ENCODE data around the gene TST.

TST gene

DNA sequence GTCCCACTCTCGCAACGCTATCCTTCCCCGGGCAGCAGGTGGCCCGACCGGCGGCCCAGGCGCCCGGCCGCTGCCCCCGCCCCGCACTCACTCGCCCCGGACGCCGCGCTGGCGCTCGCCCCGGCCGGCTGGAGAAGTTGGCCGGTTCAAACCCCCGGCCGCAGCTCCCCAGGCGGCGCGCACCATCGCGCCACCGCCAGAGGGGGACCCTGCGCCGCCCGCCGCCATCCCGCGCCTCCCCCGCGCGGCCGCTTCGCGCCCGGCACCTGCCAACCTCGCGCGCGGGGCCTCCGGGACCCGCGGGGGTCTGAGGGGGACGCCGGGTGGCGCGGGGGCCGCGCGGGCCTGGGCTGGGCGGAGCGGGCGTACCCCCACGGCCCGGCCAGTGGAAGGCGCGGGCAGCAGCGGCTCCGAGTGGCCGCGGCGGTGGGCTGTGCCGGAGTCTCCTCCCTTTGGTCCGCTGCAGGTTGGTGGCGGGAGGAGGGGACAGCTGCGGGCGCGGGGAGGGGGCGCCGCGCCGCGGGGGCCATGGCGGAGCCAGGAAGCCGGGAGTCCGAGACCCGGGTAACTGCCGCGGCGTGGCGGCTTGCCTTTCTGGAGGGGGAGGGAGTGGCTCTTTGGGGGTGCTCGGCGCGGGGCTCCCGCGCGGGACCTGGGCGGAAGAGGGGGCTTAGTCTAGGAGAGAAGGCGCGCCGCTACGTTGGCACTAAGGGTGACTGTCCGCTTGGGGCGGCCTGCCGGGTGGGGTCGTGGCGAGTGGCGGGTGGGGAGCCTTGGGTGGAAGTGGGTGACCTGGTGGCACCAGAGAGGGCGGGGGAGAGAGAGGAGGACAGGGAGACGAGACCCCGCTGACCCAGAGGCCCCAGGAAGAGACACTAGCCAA is at the start of gene TST, which contains the start of gene MPST:
Gene TST, minus strand, starts transcription at position 139 of the 883 bp plus-strand sequence. CDS start 715 bp downstream, outside the sequence.
Gene MPST, plus strand, starts transcription at position 434 of the 883 bp plus-strand sequence. Its CDS starts 95 bp downstream, at position 529.
- DNase-seq = no peak

DNA sequence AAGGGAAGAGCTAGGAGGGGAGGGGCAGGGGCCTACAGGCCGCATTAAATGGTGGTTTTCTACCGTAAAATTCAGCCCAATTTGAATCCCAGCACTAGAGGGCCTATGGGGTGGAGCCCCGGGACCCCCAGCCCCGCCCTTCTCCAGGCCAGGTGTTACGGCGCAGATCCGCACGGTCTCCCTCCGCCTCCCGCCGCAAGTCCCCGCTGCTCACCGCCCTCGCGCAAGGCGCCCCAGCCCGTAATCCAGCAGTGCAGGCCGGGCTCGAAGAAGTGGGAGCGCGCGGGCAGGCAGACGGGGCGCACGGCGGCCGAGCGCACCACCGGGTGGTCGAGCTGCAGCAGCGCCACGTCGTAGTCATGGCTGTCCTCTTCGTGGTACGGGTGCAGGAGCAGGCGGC is 49.6 kb upstream of the TST start:
- DNase-seq = no peak

DNA sequence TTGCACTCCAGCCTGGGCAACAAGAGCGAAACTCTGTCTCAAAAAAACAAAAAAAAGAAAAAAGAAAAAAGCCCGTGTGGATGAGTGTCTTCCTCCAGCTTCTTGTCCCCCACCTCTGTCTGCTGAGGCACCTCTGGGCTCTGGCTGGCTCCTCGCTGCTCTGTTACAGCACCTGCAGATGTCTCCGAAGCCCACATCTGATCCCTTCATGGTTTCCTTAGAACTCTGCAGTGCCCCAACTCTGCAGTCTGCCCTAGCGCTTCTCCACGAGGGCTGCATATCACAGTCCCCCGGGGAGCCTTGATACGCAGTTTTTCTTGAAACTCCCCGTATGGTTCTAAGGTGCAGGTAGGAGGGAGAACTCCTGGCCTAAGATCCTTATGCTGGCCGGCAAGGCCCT is 48.2 kb upstream of the TST start:
- DNase-seq = no peak

DNA sequence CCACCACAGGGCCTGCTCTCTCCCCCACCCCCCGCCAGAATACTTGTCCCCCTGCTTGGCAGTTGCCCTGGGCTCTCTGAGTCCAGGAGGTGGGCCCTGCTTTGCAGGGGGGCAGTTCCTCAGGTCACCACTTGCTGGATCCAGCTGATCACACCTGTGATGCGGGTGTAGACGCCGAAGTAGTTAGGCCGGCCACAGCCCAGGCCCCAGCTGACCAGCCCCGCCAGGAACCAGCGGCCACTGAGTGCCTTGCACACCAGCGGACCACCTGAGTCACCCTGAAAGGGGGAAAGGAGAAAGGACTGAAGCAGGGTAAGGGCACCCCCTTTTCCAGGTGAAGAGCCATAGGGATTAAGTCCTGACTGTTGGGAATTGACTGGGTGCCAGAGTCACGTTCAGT is 46.7 kb upstream of the TST start:
- DNase-seq = no peak

DNA sequence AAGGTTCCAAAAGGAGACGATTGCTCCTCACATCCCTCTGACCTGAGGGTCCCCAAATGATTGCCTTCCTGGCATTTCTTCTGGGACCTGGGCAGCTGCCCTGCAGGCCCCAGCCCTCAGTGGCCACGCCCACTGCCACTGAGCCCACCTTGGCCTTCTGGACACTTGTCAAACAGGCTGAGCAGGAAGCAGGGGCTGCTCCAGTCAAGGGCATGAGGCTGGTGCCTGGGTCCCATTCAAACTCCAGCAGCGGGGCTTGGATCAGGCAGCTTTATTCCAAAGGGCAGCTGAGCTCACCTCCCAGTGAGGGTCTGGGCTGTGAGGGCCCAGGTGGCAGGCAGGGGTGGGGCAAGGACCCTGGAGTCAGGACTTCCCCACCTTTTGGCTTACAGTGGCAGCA is 45.9 kb upstream of the TST start:
- no peak for DNase-seq

DNA sequence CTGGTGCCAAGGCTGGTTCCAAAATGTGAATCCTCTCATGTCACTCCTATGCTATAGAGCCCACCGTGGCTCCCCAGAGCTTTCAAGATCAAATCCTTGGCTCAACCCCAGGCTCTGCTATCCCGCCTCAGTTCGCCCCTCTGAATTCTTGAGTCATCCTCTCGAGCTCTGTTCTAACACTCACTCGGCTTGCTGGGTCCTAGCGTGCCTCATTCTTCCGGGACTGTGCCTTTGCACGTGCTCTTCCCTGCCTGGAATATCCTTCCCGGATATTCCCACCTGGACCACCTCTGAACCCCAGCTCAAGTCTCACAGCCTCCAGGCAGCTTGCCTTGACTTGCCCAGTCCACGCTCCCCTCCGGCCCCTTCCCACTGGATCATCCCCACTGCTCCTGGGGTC is 45.3 kb upstream of the TST start:
- no peak for DNase-seq

DNA sequence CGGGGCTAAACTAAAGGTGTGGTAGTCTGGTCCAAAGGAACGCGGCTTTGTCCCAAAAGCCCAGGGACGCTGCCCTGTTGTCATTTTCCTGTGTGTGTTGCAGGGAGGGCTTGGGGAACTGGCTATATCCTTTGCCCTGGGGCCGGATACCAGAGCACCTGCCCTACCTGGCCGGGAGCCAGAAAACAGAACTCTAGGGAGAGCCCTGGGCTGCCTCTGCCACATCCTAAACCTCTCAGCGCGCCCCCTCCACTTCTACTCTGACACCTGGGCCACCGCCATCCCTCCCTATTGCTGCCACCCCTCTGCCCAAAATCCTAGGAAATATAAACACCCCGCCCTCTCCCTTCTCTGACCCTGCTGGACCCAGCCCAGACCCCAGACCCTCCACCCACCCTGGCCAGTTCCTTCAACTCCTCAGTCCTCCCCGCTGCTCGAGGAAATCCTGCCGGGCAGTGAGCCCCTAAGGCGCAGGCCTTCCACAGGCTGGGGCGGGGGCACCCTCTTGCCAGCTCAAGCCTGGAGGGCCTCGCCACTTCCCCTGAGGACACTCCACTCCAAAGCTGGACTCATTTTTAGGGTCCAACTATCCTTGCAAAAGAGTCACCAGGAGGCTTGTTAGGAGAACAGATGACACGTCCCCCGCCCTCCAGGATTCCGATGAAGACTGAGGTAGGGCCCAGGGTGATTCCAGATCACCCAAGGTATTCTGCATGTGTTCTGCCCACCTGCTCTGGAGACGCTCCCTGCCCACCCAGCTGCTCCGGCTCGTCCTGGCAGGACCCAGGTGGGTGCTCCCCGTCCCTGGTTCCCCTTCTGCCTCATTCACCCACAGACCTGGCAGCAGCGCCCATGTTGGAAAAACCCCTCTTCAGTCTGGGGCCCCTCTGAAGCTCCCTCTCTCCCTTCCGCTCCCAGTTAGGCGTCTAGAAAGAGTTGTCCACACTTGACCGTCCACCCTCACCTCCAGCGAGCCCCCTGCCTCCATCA is 44.5 kb upstream of the TST start:
- DNase-seq = no peak

DNA sequence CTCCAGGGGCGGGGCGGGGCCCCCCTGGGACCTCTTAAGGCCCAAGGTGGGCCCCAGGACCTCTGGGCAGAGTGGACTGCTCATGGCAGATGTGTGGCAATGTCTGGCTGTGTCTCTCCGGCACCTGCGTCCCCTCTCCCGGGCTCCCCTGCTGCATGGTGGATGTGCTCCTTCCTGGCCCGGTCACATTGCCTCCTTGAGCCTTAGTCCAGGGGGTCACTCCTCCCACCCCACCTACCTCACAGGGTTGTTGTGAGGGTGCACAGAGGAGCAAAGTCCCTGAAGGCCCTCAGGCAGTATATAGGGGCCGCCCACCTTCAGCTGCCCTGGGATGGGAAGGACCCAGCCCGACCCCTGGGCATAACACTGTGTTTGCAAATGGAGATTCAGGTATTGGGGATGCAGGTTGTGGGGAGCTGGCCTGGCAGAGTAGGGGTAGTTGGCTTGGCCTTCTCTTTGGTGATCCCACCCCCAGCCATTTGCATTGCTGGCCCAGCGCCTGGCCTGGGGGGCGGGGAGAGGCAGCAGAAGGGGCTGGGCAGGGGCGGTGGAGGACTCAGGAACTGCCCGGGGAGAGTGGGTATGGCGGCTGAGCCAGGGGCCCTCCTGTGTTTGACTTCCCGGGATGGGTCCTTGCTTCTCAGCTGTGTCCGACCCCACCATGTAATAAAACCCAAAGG is 43.6 kb upstream of the TST start:
- no peak for DNase-seq

DNA sequence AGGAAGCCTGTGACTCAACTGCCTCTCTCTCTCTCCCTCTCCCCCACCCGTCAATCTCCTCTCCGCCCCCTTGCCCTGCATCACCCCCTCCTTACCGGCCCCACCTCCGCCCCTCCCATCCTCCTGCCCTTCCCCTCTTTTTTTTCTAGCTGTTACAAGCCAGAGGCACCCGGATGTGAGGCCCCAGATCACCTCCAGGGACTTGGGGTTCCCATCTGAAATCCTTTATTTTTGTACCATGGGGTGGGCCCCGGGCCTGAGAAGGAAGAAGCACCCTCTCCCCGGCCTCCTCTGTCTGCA is 43.1 kb upstream of the TST start:
- no peak for DNase-seq

DNA sequence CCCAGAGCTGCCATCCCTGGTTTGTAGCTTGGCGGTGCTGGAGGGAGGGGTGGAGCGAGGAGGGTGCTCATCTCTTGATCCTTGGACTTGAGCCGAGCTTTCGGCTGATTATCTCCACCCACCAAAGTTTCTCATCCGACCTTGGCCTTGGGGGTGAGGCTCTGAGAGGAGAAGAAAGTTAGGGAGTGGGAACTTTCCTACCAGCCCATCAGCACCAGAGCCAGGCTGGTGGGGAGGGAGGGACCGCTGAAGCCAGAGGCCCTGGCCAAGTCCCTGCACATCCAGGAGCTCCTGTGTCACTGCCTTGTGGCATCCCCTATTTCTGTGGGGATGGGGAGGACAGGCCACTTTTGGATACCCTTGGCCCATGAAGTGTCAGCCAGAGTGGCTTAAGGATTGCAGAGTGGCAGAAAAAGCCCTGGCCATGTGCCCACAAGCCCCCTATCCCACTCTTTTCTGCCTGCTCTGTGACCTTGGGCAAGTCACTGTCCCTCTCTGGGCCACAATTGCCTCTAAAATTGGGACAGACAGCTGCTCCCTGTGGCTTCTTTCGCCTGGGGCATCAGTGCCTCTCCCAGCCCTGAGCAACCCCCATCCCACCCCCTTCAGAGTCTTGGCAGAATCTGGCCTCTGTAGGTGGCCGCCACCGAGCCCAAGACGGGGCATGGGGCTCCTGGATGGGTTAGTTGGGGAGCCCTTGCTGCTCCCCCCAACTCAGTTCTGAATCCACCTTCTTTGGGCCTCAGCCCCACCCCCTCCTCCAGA is 42.5 kb upstream of the TST start:
- DNase-seq = no peak

DNA sequence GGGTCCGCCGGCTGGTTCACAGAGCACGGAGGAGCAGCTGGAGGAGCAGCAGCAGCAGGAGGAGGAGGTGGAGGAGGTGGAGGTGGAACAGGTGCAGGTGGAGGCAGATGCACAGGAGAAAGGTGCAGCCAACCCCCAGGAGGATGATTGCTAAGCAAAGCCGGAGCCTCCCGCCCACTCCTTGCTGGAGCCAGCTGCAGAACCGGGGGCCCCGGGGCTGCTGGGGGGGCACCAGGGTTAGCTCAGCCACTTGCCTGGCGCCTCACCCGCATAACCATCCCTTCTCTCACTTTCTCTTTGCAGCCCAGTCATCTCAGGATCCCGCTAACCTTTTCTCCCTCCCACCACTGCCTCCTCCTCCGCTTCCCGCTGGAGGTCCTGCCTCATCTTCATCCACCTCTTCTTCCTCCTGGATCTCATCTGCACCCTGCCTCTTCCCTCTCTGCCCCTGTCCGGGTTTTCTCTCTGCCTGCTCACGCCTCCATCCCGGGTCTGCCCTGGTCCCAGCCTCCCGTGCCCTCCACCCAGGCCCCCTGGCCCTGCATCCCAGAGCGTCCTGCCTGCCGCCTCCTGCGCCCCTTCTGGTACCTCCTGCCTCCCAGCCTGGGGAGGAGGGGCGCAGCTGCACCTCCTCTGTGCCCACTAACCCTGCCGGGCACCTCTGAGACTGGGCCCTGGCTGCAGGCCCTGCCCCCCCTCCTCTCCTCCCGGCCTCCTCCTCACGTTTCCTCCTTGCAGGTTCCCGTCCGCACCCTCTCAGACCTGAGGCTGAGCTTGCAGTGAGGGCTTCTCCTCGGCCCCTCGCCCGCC is 41.8 kb upstream of the TST start:
- no peak for DNase-seq

DNA sequence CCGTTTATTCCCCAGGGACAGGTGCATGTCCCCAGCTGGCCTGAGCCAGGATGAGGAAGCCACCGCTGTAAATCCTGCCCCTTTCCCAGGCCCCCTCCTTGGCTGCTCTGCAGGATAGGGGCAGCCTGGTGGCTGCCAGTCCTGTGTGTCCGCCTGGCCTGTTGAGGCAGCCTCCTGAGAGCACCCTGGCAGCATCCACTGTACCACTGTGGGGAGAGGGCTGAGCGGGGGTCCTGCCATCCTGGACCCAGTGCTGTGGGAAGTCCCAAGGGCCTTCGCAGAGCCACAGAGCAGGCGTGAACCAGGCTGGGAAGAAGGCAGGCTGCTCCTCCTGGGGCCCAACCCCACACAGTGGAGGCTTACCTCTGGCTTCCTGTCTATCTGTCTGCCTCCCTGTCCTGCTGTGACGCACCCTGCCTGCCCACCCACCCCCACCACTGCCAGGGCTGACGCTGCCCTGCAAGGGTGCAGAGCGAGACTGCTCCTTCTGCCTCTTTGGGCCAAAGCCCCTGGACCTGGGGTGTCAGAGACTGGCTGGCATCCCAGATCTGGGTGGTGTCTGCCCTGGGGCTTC is 40.7 kb upstream of the TST start:
- no peak for DNase-seq

DNA sequence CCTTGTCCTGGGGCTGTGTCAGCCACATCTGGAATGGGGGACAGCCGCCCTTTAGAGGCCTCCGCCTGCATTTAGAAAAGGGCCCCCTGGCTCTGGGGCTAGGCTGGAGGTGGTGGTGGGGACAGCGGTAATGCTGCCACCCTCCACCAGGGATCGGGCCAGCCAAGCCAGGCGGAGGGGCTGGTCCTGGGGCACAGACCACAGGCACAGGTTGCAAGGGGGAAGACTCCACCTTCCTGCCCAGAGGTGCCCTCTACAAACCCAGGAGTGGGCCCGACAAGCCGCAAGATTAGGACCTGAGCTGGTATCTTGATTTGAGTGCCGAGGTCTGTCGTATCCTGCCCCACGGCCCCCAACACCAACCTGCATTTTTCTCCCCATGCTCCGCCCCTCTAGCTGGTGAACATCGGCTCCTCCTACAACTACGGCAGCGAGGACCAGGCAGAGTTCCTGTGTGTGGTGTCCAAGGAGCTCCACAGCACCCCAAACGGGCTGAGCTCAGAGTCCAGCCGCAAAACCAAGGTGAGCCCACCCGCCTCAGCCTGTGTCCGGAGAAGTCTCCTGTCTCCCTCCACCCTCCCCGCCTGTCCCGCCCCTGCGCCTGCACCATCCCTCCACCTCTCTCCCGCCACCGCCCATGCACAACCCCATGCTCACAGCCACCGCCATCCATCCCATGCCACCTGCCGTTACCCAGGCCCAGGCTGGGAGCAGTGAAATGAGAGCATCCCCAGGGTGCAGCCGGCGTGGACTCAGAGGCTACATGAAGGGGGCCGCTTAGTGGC is 39.9 kb upstream of the TST start:
- DNase-seq = no peak

DNA sequence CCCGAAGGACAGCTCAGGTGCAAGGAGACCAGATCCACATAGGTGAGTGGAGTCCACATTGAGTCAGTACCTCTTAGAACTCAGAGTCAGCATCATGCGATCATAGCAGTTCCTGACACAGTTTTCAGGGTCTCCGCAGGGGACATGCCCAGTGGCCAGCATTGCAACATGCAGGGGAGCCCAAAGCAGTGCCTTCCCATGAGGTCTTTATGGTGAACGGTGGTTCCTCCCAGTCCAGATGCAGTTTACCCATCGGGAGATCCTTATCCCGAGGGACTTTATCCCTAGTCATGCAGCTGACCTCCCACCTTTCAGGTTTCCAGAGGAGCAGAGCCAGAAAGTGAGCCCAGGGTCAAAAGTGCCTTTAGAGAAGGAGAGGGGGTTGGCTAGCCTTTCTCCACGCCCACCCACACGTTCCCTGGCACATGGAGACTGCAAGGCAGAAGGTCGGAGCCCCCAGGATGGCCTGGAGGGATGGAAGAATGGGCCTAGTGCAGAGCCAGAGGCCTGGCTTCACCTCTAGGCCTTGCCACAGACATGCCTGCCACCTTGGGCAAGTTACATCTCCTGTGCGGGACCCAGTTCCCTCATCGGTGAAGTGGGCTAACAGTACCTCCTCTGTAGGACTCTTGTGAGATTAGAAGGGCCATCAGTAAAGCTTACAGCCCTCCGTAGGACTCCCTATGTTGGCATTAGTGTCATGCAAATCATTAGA is 38.7 kb upstream of the TST start:
- DNase-seq = no peak

DNA sequence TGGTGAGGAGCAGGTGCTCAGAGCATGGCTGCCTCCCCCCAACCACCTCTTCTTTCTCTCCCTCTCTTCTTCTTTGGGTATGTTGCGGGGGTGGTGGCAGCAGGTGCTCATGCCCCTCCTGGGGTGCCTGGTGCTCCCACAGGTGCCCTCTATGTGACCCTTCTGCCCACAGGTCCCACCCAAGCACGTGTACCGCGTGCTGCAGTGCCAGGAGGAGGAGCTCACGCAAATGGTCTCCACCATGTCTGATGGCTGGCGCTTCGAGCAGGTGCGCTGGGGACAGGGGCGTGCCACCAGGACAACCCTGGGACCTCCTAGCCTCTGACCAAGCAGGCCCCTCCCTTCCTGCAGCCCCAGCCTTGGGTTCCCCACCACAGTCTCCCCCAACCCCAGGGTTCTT is 38.0 kb upstream of the TST start:
- DNase-seq = no peak

DNA sequence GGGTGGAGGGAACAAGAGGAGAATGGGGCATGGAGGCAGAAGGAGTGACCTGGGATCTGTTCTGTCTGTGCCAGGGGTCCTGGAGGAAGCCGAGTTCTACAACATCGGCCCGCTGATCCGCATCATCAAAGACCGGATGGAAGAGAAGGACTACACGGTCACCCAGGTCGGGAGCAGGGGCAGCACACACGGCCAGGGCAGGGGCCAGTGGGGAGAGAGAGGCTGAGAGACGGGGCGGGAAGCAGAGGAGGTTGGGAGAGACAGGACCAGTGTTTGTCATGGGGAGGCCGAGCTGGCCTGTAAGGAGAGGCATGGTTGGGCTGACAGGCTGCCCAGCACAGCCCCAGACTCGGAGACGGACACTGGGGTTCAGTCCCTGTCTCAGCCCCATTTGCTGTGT is 37.0 kb upstream of the TST start:
- no peak for DNase-seq

DNA sequence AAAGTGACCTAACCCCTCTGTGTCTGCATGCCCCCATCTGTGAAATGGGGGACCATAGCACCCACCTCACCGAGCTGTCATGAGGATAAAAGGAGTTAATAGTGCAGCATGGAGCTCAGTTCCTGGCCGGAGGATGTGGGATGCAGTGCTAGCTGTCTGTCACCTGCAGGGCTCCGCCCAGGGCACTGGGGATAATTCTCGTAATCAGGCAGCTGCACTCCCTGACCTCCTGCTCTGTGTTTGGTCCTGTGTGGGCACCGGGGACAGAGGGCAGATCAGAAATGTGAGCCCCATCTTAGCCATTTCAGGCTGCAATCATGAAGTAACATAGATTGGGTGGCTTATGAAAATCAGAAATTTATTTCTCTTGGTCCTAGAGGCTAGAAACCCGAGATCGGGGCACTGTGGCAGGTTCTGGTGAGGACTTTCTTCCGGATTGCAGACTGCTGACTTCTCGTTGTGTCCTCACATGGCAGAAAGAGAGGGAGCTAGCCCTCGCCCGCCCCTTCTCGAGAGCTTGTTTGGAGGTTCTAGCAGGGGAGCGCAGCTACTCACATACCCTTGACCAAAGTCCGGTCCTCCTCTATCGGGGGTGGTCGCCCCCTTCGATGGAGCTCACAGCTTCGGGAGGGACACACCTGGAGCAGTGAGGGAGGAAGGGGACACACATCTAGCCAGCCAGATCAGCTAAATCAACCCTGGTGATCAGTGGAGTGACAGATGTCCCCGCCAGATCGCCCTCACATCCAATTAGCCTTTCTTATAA is 35.5 kb upstream of the TST start:
- no peak for DNase-seq

DNA sequence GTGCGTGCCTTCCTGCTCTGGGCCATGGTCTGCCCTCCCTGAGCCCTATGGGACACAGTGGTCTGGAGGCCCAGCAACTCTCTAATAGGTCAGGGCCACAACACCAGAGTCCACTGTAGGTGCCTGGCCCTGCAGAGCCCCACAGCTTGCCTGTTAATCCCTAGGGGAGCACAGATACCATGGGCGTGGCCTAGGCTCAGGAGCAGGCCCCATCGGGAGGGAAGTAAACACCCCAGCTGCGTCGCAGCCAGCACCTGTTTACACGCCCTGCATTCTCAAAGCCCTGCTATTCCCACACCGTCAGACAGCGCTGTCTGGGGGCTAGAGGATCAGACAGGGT is 34.8 kb upstream of the TST start:
- no peak for DNase-seq
